VCaP (cell line): ENCODE results near the gene AQR.
"Not testable (repeated sequence)": the region's sequence is repeated elsewhere in the genome, so short reads cannot be mapped to it uniquely, and the experiment has no call there.

Source experiments
- H3K27ac ChIP-seq: fragments of 450-650 bp; 2 replicates; pipeline ENCODE4 v1.5.1; 2017
- TF ChIP-seq, protein P1 (sequence below): fragments of 450-650 bp; conservative IDR thresholded peaks from 2 replicates; pipeline ENCODE4 v1.5.1; 2017; ENCODE audit warnings: mild to moderate bottlenecking, moderate library complexity

The AQR gene

DNA sequence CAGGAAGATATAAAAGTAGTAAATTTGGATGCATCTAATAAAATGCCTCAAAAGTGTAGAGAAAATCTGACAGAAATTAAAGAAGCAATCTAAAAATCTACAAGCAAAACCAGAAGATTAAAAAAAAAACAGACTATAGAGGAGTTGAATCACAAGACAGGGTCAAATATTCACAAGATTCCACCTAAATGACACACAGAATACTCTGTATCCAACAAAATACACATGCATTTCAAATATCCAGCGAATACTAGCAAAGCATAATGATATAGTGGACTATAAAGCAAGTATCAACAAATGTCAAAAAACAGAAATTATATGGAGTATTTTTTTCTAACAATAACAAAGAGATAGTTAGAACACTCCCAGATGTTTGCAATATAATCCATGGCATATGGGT is 153.7 kb downstream of the AQR start:
- H3K27ac ChIP-seq: no peak overlapping the region
- TF ChIP-seq, protein P1, sequence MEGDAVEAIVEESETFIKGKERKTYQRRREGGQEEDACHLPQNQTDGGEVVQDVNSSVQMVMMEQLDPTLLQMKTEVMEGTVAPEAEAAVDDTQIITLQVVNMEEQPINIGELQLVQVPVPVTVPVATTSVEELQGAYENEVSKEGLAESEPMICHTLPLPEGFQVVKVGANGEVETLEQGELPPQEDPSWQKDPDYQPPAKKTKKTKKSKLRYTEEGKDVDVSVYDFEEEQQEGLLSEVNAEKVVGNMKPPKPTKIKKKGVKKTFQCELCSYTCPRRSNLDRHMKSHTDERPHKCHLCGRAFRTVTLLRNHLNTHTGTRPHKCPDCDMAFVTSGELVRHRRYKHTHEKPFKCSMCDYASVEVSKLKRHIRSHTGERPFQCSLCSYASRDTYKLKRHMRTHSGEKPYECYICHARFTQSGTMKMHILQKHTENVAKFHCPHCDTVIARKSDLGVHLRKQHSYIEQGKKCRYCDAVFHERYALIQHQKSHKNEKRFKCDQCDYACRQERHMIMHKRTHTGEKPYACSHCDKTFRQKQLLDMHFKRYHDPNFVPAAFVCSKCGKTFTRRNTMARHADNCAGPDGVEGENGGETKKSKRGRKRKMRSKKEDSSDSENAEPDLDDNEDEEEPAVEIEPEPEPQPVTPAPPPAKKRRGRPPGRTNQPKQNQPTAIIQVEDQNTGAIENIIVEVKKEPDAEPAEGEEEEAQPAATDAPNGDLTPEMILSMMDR: no peak

DNA sequence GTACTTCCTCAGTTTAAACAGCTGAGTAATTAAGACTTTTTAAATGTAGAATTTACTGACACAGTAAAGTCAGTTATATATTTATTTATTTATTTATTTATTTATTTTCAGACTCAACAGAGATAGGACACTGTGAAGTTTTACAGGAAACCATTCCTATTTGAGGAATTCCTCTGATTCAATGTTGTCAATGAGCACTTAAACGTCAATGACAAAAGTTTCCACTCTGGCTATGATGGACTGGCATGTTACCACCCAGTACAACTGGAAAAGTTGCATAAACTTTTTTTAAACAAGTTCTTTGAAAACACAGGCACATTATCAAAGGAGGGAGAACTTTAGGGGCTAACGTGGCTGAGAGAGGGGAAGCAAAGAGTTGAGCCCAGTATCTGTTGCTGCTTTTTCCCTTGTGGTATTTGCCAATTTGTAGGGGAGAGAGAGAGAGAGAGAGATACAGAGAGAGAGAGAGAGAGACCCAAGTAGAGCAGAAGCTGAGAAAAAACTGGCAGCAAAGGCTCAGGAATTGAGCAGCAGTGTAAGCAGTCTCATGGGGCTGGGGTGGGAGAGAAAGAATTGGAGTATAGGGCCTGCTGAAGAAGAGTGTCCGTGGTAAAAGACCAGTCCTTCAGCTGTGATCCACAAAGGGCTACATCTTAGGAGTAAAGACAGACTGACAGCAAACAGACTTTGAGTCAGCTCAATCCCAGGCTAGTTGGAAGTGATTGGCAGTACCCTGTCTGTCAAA is 155.9 kb downstream of the AQR start:
- no peak overlapping the region for H3K27ac ChIP-seq
- TF ChIP-seq, protein P1: no peak

DNA sequence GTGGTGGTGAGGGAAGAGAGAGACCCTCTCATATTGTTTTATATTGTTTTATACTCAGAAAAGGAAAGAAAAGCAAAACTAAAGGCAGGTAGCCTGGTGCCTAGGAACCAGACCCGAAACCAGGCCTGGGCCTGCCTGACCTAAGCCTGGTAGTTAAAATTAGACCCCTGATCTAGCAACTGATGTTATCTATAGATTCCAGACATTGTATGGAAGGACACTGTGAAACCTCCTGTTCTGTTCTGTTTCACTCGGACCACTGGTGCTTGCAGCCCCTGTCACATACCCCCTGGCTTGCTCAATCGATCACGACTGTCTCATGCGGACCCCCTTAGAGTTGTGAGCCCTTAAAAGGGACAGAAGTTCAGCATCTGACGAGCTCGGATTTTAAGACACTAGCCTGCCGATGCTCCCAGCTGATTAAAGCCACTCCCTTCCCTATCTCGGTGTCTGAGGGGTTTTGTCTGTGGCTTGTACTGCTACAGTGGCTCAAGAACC is 156.6 kb downstream of the AQR start:
- not testable (repeated sequence) for H3K27ac ChIP-seq

DNA sequence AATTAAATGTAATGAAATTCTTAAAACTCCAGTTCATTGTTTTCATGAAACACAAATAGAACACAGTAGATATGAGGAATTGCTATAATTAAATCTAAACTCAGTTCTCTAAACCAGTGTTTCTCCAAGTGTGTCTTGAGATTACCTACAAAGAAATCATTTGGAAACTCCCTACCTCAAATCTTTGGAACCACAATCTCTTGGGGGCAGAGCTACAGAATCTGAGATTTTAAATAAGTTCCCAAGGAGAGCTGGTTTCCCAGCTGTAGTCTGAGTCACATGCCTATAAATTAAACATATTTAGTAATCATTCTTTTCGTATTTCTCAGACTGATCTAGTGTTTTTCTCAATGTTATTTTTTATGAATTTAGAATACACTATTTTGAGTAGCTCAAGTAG is 157.2 kb downstream of the AQR start:
- TF ChIP-seq, protein P1: no peak
- no peak overlapping the region for H3K27ac ChIP-seq

DNA sequence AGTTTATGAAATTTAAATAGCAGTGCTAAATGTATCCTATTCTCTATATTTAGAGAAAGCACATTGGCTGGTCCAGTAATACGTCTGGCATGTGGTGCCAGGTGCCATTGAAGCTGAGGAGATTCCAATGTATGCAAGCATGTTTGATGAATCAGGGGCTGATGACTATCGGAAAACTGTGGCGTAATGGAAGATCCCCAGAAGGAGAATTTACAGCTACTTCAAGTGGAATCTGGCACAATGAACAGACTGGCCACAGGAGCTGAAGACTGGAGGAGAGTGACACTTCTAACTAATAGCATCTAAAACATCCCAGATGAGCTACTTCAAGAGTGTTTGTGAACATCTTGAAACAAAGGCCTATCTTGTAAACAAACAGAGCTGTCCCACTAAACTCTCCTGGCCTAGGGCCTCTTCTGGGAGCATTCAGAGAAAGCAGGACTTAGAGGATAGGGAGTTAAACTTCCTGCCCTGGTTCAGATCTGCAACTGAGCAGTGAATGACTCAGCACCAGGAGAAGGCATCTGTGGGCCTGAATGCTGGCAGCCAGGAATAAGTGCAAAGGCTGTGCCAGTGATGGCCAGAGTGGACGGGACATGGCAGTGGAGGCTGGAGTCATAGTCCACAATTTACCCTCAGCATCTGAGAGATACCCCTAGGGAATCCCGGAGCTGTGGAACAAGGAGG is 159.0 kb downstream of the AQR start:
- no peak overlapping the region for H3K27ac ChIP-seq
- TF ChIP-seq, protein P1: no peak

DNA sequence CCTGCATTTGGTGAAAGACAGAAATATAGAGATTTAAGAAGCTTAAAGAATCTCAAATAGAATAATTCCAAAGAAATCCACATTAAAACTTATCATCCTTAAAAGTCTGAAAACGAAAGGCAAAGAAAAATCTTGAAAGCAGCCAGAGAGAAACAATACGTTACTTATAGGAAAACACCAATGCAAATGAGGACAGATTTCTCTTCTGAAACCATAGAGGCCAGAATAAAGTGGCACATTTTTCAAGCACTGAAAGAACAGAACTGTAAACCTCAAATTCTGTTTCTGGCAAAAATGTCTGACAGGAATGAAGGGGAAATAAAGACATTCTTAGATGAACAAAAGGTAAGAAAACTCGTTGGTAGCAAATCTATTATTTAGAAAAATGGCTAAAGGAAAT is 160.4 kb downstream of the AQR start:
- TF ChIP-seq, protein P1: no peak
- no peak overlapping the region for H3K27ac ChIP-seq

DNA sequence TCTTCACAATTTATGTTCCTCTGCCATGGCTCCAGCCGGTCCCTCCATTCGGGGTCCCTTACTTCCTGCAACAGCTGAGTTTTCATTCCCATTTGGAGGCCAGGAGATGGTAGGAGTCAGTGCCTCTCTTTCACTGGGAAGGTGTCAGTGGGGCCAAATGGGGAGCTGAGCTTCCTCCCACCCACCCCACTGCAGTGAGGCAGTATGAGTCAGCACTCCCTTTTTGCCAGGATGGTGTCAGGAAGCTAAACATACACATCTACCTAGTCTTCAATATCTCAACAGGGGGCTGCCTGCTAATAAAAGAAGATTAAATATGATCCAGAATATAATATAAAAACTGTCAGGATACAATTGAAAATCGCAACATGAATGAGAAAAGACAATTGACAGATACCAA is 161.5 kb downstream of the AQR start:
- H3K27ac ChIP-seq: no peak overlapping the region
- TF ChIP-seq, protein P1: no peak

DNA sequence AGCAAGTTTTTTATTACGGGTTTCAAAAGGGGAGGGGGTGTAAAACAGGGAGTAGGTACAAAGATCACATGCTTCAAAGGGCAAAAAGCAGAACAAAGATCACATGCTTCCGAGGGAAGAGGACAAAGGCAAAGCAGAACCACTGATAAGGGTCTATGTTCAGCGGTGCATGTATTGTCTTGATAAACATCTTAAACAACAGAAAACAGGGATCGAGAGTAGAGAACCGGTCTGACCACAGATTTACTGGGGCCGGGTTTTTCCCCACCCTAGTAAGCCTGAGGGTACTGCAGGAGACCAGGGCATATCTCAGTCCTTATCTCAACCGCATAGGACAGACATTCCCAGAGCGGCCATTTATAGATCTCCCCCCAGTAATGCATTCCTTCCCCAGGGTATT is 162.3 kb downstream of the AQR start:
- H3K27ac ChIP-seq: not testable (repeated sequence)
